HepG2 (cell line): Measurements from ENCODE around the gene TAF7. TPM values are rescaled to one million over a fixed set of nuclear protein-coding genes. Genes with fewer than 3 reads are reported as not detected.

Experiments
- AGO2 ChIP-seq: fragments of 200-400 bp; formaldehyde crosslinking; optimal IDR thresholded peaks from 2 replicates; pipeline ENCODE3; 2017; ENCODE audit warnings: mild to moderate bottlenecking, low read depth, low read length, moderate library complexity
- BCLAF1 ChIP-seq: fragments of 450-650 bp; IDR thresholded peaks from 2 replicates; pipeline ENCODE4 v1.6.1; 2017; ENCODE audit warnings: mild to moderate bottlenecking
- BRF2 ChIP-seq: sonication (generic); formaldehyde crosslinking; IDR thresholded peaks from 2 replicates; pipeline ENCODE4 v1.8.1; 2022; ENCODE audit warnings: mild to moderate bottlenecking, missing genetic modification reagents
- CTCF ChIP-seq: sonication (generic); formaldehyde crosslinking; IDR thresholded peaks from 2 replicates; pipeline ENCODE4 v1.5.0; 2020; ENCODE audit warnings: mild to moderate bottlenecking, missing genetic modification reagents, moderate library complexity
- ESRRA ChIP-seq: sonication (generic); formaldehyde crosslinking; IDR thresholded peaks from 2 replicates; pipeline ENCODE4 v1.5.1; 2020; ENCODE audit warnings: mild to moderate bottlenecking, low read depth, missing genetic modification reagents
- HDAC6 ChIP-seq: fragments of 200-600 bp; sonication (generic); IDR thresholded peaks from 2 replicates; pipeline ENCODE4 v1.7.0; 2017; ENCODE audit warnings: mild to moderate bottlenecking, antibody characterized with exemption, low read length, low read depth
- ISX ChIP-seq: sonication (generic); formaldehyde crosslinking; conservative IDR thresholded peaks from 2 replicates; pipeline ENCODE4 v1.5.0; 2020; ENCODE audit warnings: missing genetic modification reagents
- MAFF ChIP-seq: IDR thresholded peaks from 2 replicates; pipeline ENCODE4 v1.6.1; 2011; ENCODE audit warnings: low read depth, low read length, improper control_type of control experiment
- SALL1 ChIP-seq: sonication (generic); formaldehyde crosslinking; IDR thresholded peaks from 2 replicates; pipeline ENCODE4 v1.8.0; 2022; ENCODE audit warnings: mild to moderate bottlenecking, missing genetic modification reagents
- XRCC5 ChIP-seq: fragments of 200-400 bp; formaldehyde crosslinking; optimal IDR thresholded peaks from 2 replicates; pipeline ENCODE3; 2017; ENCODE audit warnings: mild to moderate bottlenecking, low read length
- ZNF720 ChIP-seq: sonication (generic); formaldehyde crosslinking; IDR thresholded peaks from 2 replicates; pipeline ENCODE4 v1.4.0; 2020; ENCODE audit warnings: missing genetic modification reagents
- polyA plus RNA-seq, 8 experiments: library from polyadenylated mRNA; depleted of rRNA in 3 of 8; stranded (reverse) in 7 of 8; unstranded in 1 of 8; fragments of >200 nt; fragmentation: Illumina TruSeq in 4 of 8; extraction: Trizol in 4 of 8; gene quantifications; 2 replicates each; pipeline versions ENCODE4 v1.2.1 to v1.2.3, GENCODE V29; 2011 to 2016; ENCODE audit warnings: low read depth in 4 of 8, missing spikeins in 1 of 8, mixed read lengths in 1 of 8; ENCODE audit not compliant: insufficient read depth in 1 of 8
- total RNA-seq, 5 experiments: library from RNA; depleted of rRNA; stranded (reverse); fragments of >200 nt; fragmentation: Illumina TruSeq; extraction: Trizol; gene quantifications; 2 replicates each; pipeline ENCODE4 v1.2.3, GENCODE V29; 2016; ENCODE audit warnings: low read depth in 1 of 5
- TF ChIP-seq, protein P1 (sequence below), 2 experiments: sonication (generic) in 1 of 2; formaldehyde crosslinking in 1 of 2; IDR thresholded peaks; 2 replicates each; pipeline versions ENCODE4 v1.4.0 to v1.6.1; 2018 to 2020; ENCODE audit warnings: missing genetic modification reagents in 2 of 2, borderline replicate concordance in 1 of 2, low read depth in 1 of 2, mild to moderate bottlenecking in 1 of 2, missing biosample characterization in 1 of 2
- TF ChIP-seq, protein P2 (sequence below): IDR thresholded peaks from 2 replicates; pipeline ENCODE4 v1.4.0; 2020; ENCODE audit warnings: mild to moderate bottlenecking, missing genetic modification reagents
- TF ChIP-seq, protein P3 (sequence below): IDR thresholded peaks from 2 replicates; pipeline ENCODE4 v1.6.1; 2018; ENCODE audit warnings: missing genetic modification reagents, mild to moderate bottlenecking, missing compliant biosample characterization

Gene TAF7
- total and polyA plus RNA-seq, 2 of the 13 experiments (the other 11 are each of a cell fraction or from before 2014, with no cell fraction given) = 41.6 to 61.5 TPM

DNA sequence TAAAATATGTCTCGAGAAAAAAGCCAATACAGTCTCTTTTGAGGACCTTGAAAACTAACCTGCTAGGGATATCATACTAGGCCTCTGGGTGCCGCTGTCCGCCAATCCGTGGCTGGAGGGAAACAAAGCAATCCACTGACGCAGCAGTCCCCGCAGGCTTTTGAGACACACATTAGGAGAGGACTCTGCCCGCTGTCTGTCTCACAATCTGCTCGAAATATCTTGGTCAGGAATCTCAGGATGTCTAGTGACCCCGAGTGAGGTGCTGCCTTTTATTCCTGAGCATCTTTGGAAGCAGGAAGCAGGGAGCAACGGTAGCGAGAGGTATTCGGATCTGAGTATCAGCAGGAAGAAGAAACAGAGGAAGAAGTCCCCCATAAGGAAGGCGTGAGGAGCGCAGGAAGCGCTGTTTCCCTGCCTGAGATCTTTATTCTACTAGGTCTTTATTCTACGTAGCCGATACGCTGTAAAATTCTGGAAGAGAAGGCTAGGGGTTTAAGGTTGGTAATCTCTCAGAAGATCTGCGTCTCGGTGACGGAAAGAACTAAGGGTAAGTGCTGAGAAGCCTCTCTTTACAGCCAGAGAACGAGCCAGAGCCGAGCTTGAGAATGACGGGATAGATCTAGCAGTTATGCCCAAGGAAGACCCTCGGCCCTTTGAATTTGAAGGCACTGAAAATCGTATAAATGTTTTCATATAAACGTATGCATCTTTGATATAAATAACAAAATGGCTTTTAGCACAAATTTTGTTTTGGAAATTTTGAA is 5.7 kb upstream of the TAF7 start (continued):
- TF ChIP-seq, protein P1, sequence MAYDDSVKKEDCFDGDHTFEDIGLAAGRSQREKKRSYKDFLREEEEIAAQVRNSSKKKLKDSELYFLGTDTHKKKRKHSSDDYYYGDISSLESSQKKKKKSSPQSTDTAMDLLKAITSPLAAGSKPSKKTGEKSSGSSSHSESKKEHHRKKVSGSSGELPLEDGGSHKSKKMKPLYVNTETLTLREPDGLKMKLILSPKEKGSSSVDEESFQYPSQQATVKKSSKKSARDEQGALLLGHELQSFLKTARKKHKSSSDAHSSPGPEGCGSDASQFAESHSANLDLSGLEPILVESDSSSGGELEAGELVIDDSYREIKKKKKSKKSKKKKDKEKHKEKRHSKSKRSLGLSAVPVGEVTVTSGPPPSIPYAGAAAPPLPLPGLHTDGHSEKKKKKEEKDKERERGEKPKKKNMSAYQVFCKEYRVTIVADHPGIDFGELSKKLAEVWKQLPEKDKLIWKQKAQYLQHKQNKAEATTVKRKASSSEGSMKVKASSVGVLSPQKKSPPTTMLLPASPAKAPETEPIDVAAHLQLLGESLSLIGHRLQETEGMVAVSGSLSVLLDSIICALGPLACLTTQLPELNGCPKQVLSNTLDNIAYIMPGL (CRISPR knock-in tag; IDR thresholded peaks at IDR 0.05; ENCODE audit: borderline replicate concordance in 1 of 2, low read depth in 1 of 2) = peak; percentile 63 to 77
- no peak for TF ChIP-seq BCLAF1
- peak; percentile 48 for TF ChIP-seq XRCC5
- TF ChIP-seq MAFF = peak; percentile 35; the same call in 1 of the 2 replicates
- TF ChIP-seq BRF2 (CRISPR knock-in tag) = no peak
- no peak for TF ChIP-seq ZNF720 (CRISPR knock-in tag)
- no peak for TF ChIP-seq ESRRA (CRISPR knock-in tag)
- peak; percentile 77 for TF ChIP-seq CTCF (CRISPR knock-in tag)
- TF ChIP-seq HDAC6 = no peak
- no peak for TF ChIP-seq ISX (CRISPR knock-in tag)
- TF ChIP-seq SALL1 (CRISPR knock-in tag) = peak; percentile 41; the same call in 1 of the 2 replicates
- no peak for TF ChIP-seq AGO2
- TF ChIP-seq, protein P2, sequence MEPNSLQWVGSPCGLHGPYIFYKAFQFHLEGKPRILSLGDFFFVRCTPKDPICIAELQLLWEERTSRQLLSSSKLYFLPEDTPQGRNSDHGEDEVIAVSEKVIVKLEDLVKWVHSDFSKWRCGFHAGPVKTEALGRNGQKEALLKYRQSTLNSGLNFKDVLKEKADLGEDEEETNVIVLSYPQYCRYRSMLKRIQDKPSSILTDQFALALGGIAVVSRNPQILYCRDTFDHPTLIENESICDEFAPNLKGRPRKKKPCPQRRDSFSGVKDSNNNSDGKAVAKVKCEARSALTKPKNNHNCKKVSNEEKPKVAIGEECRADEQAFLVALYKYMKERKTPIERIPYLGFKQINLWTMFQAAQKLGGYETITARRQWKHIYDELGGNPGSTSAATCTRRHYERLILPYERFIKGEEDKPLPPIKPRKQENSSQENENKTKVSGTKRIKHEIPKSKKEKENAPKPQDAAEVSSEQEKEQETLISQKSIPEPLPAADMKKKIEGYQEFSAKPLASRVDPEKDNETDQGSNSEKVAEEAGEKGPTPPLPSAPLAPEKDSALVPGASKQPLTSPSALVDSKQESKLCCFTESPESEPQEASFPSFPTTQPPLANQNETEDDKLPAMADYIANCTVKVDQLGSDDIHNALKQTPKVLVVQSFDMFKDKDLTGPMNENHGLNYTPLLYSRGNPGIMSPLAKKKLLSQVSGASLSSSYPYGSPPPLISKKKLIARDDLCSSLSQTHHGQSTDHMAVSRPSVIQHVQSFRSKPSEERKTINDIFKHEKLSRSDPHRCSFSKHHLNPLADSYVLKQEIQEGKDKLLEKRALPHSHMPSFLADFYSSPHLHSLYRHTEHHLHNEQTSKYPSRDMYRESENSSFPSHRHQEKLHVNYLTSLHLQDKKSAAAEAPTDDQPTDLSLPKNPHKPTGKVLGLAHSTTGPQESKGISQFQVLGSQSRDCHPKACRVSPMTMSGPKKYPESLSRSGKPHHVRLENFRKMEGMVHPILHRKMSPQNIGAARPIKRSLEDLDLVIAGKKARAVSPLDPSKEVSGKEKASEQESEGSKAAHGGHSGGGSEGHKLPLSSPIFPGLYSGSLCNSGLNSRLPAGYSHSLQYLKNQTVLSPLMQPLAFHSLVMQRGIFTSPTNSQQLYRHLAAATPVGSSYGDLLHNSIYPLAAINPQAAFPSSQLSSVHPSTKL = peak; percentile 38; the same call in 1 of the 2 replicates
- TF ChIP-seq, protein P3, sequence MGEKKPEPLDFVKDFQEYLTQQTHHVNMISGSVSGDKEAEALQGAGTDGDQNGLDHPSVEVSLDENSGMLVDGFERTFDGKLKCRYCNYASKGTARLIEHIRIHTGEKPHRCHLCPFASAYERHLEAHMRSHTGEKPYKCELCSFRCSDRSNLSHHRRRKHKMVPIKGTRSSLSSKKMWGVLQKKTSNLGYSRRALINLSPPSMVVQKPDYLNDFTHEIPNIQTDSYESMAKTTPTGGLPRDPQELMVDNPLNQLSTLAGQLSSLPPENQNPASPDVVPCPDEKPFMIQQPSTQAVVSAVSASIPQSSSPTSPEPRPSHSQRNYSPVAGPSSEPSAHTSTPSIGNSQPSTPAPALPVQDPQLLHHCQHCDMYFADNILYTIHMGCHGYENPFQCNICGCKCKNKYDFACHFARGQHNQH (CRISPR knock-in tag) = peak; percentile 31; the same call in 1 of the 2 replicates
